ENCODE results near the gene TWF2.

- TF ChIP-seq POLR2AphosphoS5 (IDR thresholded peaks at IDR 0.05) (peak in 1 of 2 donors; percentile 10), CTCF (IDR thresholded peaks at IDR 0.05) (peak in 1 of 6 experiments; percentile 22)
These were observed 6.6 kb upstream of the TWF2 start, which contains the start of gene PPM1M for GRCh38 chr3:52245322-52246263.

Data from upper lobe of left lung (tissue), 4 donors.